SKM-1 treated with dmso at 0.1 percent for 144 hours (cell line): Measurements from ENCODE around the gene RBL2.

ENCODE experiments used
- DNase-seq: peaks from one replicate; lab custom pipeline; 2025; ENCODE audit not compliant: unreplicated experiment; lab: John Stamatoyannopoulos, UW

Gene RBL2

GRCh38 chr16:53449816-53450517, 15.7 kb downstream of the RBL2 start:
- DNase-seq = no peak

- no peak for DNase-seq
These were observed 19.7 kb downstream of the RBL2 start for GRCh38 chr16:53453928-53454327.

- DNase-seq = no peak
These were observed 22.4 kb downstream of the RBL2 start for GRCh38 chr16:53456625-53457024.

- DNase-seq = no peak
These were observed 23.4 kb downstream of the RBL2 start for GRCh38 chr16:53457670-53458069.

GRCh38 chr16:53458635-53459034, 24.4 kb downstream of the RBL2 start:
- DNase-seq = no peak

GRCh38 chr16:53465606-53466280, 31.5 kb downstream of the RBL2 start:
- DNase-seq = no peak

GRCh38 chr16:53476867-53477266, 42.6 kb downstream of the RBL2 start:
- no peak for DNase-seq

GRCh38 chr16:53478965-53479364, 44.7 kb downstream of the RBL2 start:
- no peak for DNase-seq

- no peak for DNase-seq
These were observed 46.1 kb downstream of the RBL2 start for GRCh38 chr16:53480394-53480793.

GRCh38 chr16:53482123-53482522, 47.9 kb downstream of the RBL2 start:
- DNase-seq = peak; percentile 93

- no peak for DNase-seq
These were observed 50.3 kb downstream of the RBL2 start for GRCh38 chr16:53484542-53484941.

- no peak for DNase-seq
These were observed 52.0 kb downstream of the RBL2 start for GRCh38 chr16:53486230-53486629.

GRCh38 chr16:53489755-53490154, 55.5 kb downstream of the RBL2 start:
- DNase-seq = no peak

- DNase-seq = no peak
These were observed 58.2 kb downstream of the RBL2 start for GRCh38 chr16:53492503-53492902.

GRCh38 chr16:53494636-53495035, 60.4 kb downstream of the RBL2 start:
- DNase-seq = no peak

GRCh38 chr16:53495325-53495724, 61.1 kb downstream of the RBL2 start:
- no peak for DNase-seq

GRCh38 chr16:53498984-53499383, 64.7 kb downstream of the RBL2 start:
- DNase-seq = no peak

- no peak for DNase-seq
These were observed 67.1 kb downstream of the RBL2 start for GRCh38 chr16:53501216-53501859.

GRCh38 chr16:53502331-53503269, 68.3 kb downstream of the RBL2 start, which contains the start of gene AKTIP:
Gene AKTIP (minus strand): TSS chr16:53503209. CDS start chr16:53500259, 2,950 bp downstream.
- no peak for DNase-seq

GRCh38 chr16:53503270-53503923, 69.1 kb downstream of the RBL2 start:
- peak; percentile 100 for DNase-seq
